Neural crest cell (in vitro differentiated cells): Measurements from ENCODE around the gene MYO6. TPM values are rescaled to one million over a fixed set of nuclear protein-coding genes. Genes with fewer than 3 reads are reported as not detected.

Experiments used
- DNase-seq: peaks from one replicate; pipeline ENCODE4 v3.0.0; 2021; ENCODE audit warnings: low read depth, mixed read lengths, low spot score
- H3K27ac Mint-ChIP-seq: one replicate; pipeline ENCODE4 v1.8.0; 2021; ENCODE audit warnings: mild to moderate bottlenecking, mixed read lengths; ENCODE audit not compliant: unreplicated experiment
- H3K27me3 Mint-ChIP-seq: 2 replicates; pipeline ENCODE4 v1.8.0; 2021; ENCODE audit warnings: low read depth, mild to moderate bottlenecking, mixed read lengths
- H3K36me3 Mint-ChIP-seq: 2 replicates; pipeline ENCODE4 v1.8.0; 2021; ENCODE audit warnings: low read depth, mild to moderate bottlenecking, mixed read lengths
- H3K4me1 Mint-ChIP-seq: 2 replicates; pipeline ENCODE4 v1.8.0; 2021; ENCODE audit warnings: mixed read lengths
- H3K4me3 Mint-ChIP-seq: one replicate; pipeline ENCODE4 v1.8.0; 2021; ENCODE audit warnings: mild to moderate bottlenecking, mixed read lengths
- H3K9me3 Mint-ChIP-seq: 2 replicates; pipeline ENCODE4 v1.8.0; 2021; ENCODE audit warnings: mixed read lengths
- CTCF ChIP-seq: fragments of 200-600 bp; sonication (generic); conservative IDR thresholded peaks from 2 replicates; pipeline ENCODE4 v1.5.0; 2021; ENCODE audit warnings: antibody characterized with exemption, mild to moderate bottlenecking
- total RNA-seq: library from RNA; stranded (reverse); gene quantifications from 2 replicates; pipeline ENCODE4 v1.2.1, GENCODE V29; 2021

Gene MYO6
- total RNA-seq, 1 donor from 2014 or later = 24.5 TPM

- H3K4me3 Mint-ChIP-seq = no peak overlapping the region
- H3K27me3 Mint-ChIP-seq = no peaks in the 10 kb centered on the region
- no peaks in the 10 kb centered on the region for H3K4me1 Mint-ChIP-seq
- peaks cover 2% of the 10 kb centered on the region for H3K36me3 Mint-ChIP-seq
- peak; percentile 35 for DNase-seq
- no peak overlapping the region for H3K27ac Mint-ChIP-seq
- H3K9me3 Mint-ChIP-seq = no peaks in the 10 kb centered on the region
- peak; percentile 64 for TF ChIP-seq CTCF
Measured at GRCh38 chr6:75855052-75855451, 106.0 kb downstream of the MYO6 start.

- Mint-ChIP-seq H3K4me3 (no peak overlapping the region), H3K36me3 (peaks cover 2% of the 10 kb centered on the region), H3K9me3 (no peaks in the 10 kb centered on the region), H3K4me1 (no peaks in the 10 kb centered on the region), H3K27me3 (no peaks in the 10 kb centered on the region), H3K27ac (no peak overlapping the region)
- DNase-seq = no peak
- no peak for TF ChIP-seq CTCF
Measured at GRCh38 chr6:75856902-75857301, 107.9 kb downstream of the MYO6 start.

- no peak for DNase-seq
- H3K27me3 Mint-ChIP-seq = no peaks in the 10 kb centered on the region
- H3K4me1 Mint-ChIP-seq = no peaks in the 10 kb centered on the region
- H3K4me3 Mint-ChIP-seq = no peak overlapping the region
- peaks cover 5% of the 10 kb centered on the region for H3K36me3 Mint-ChIP-seq
- TF ChIP-seq CTCF = no peak
- H3K9me3 Mint-ChIP-seq = no peaks in the 10 kb centered on the region
- no peak overlapping the region for H3K27ac Mint-ChIP-seq
Measured at GRCh38 chr6:75863001-75863400, 114.0 kb downstream of the MYO6 start.

- no peak for DNase-seq
- TF ChIP-seq CTCF = no peak
- Mint-ChIP-seq H3K27me3 (no peaks in the 10 kb centered on the region), H3K27ac (no peak overlapping the region), H3K4me3 (no peak overlapping the region), H3K4me1 (no peaks in the 10 kb centered on the region), H3K36me3 (peaks cover 5% of the 10 kb centered on the region), H3K9me3 (no peaks in the 10 kb centered on the region)
Measured at GRCh38 chr6:75863784-75864183, 114.7 kb downstream of the MYO6 start.

- no peak for DNase-seq
- no peak overlapping the region for H3K27ac Mint-ChIP-seq
- no peak overlapping the region for H3K4me3 Mint-ChIP-seq
- H3K9me3 Mint-ChIP-seq = no peaks in the 10 kb centered on the region
- H3K36me3 Mint-ChIP-seq = peaks cover 5% of the 10 kb centered on the region
- TF ChIP-seq CTCF = no peak
- H3K4me1 Mint-ChIP-seq = no peaks in the 10 kb centered on the region
- no peaks in the 10 kb centered on the region for H3K27me3 Mint-ChIP-seq
Measured at GRCh38 chr6:75864446-75864845, 115.4 kb downstream of the MYO6 start.

- H3K9me3 Mint-ChIP-seq = no peaks in the 10 kb centered on the region
- no peaks in the 10 kb centered on the region for H3K4me1 Mint-ChIP-seq
- peaks cover 6% of the 10 kb centered on the region for H3K36me3 Mint-ChIP-seq
- no peaks in the 10 kb centered on the region for H3K27me3 Mint-ChIP-seq
- no peak for TF ChIP-seq CTCF
- DNase-seq = no peak
- H3K27ac Mint-ChIP-seq = no peak overlapping the region
- H3K4me3 Mint-ChIP-seq = no peak overlapping the region
Measured at GRCh38 chr6:75870389-75870788, 121.3 kb downstream of the MYO6 start.
